Stimulated activated naive B cell treated with anti-CD40 and anti-IgM and Interleukin-4, amounts not matched to agents 10 μg/mL and 1 μg/mL and 100 μg/mL, for 72 hours (primary cell): Measurements from ENCODE around the gene AKT3.

Experiments
- ATAC-seq, 2 donors: fragments of 150-1000 bp; cut with Tn5 transposase; replicated peaks; 2 replicates each; pipeline ENCODE4 v1.10.0; 2021; ENCODE audit warnings: moderate library complexity in 1 of 2
- DNase-seq: peaks from one replicate; pipeline ENCODE4 v3.0.0; 2021
- H3K27ac Mint-ChIP-seq: one replicate; pipeline ENCODE4 v1.8.0; 2022; ENCODE audit warnings: mild to moderate bottlenecking, mixed read lengths
- H3K27me3 Mint-ChIP-seq, 2 donors: one replicate each; pipeline ENCODE4 v1.8.0; 2022; ENCODE audit warnings: mixed read lengths in 2 of 2
- H3K36me3 Mint-ChIP-seq, 2 donors: one replicate each; pipeline ENCODE4 v1.8.0; 2022; ENCODE audit warnings: mixed read lengths in 2 of 2, mild to moderate bottlenecking in 1 of 2
- H3K4me1 Mint-ChIP-seq, 2 donors: one replicate each; pipeline ENCODE4 v1.8.0; 2022; ENCODE audit warnings: mixed read lengths in 2 of 2, mild to moderate bottlenecking in 1 of 2
- H3K4me3 Mint-ChIP-seq, 2 donors: one replicate each; pipeline ENCODE4 v1.8.0; 2022; ENCODE audit warnings: mild to moderate bottlenecking in 2 of 2, mixed read lengths in 2 of 2, moderate library complexity in 1 of 2
- H3K9me3 Mint-ChIP-seq, 2 donors: one replicate each; pipeline ENCODE4 v1.8.0; 2022; ENCODE audit warnings: mixed read lengths in 2 of 2, mild to moderate bottlenecking in 1 of 2

Gene AKT3

DNA sequence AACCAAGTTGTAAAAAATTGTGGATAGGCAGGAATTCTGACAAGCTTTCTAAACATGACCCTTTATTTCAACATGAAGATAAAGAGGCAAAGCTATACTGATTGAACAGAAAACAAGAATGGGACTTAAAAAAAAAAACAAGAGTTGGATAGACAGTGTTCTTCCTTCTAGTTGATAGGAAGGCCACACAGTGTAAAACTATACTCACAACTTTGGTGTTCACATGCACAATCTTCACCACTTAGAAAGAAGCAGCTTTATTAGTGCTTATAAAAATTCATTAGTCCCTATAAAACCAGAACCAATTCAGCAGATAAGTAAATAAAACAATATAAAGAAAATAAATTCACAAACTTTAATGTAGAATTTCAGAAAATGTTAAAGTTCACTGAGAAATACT is 101.8 kb downstream of the AKT3 start:
- no peak for DNase-seq
- H3K4me1 Mint-ChIP-seq, result peaks cover 0 to 3% of the 10 kb centered on the region in 2 donors
- H3K4me3 Mint-ChIP-seq, result no peak overlapping the region

DNA sequence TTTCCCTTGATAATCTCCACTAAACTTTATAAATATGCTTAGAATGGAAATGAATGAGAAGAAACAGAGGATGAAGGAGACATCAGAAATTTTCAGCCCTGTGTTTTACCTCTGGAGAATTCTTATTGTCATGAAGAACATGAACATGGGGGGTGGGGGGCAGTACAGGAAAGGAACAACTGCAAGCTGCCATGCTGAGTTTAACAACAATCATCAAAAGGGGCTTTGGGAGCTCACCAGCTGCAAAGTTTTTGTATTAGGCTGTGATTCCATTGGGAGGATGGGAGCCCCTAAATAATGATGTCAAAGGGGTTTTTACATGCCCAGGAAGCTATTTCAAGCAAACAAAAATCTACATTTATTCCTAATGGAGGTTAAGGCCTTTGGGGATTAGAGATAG is 103.3 kb downstream of the AKT3 start:
- peaks cover 0 to 3% of the 10 kb centered on the region in 2 donors for H3K4me1 Mint-ChIP-seq
- ATAC-seq, result no peak
- no peaks in the 10 kb centered on the region for H3K9me3 Mint-ChIP-seq
- DNase-seq, result no peak
- no peaks in the 10 kb centered on the region for H3K27me3 Mint-ChIP-seq
- H3K4me3 Mint-ChIP-seq, result no peak overlapping the region
- H3K27ac Mint-ChIP-seq, result no peak overlapping the region
- peaks cover 7 to 9% of the 10 kb centered on the region in 2 donors for H3K36me3 Mint-ChIP-seq

More for the DNA sequence above, 101.8 kb downstream of the AKT3 start:
- H3K27ac Mint-ChIP-seq, result no peak overlapping the region
- no peaks in the 10 kb centered on the region for H3K27me3 Mint-ChIP-seq
- H3K36me3 Mint-ChIP-seq, result peaks cover 3 to 4% of the 10 kb centered on the region in 2 donors
- ATAC-seq, result no peak
- no peaks in the 10 kb centered on the region for H3K9me3 Mint-ChIP-seq

DNA sequence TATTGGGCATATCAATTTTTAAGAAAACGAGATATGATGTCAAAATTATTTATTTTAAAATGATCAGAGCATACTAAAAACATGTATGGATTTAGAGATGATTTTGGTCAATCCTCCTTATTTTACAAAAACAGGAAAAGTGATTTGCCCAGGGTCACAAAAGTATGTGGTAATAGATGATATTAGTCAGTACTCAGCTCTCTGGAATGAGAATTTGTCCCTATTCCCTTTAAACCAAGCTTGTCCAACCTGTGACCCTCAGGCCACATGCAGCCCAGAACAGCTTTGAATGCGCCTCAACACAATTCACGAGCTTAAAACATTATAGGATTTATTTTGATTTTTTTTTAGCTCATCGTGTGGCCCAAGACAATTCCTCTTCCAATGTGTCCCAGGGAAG is 104.7 kb downstream of the AKT3 start:
- Mint-ChIP-seq H3K36me3 (peaks cover 7 to 9% of the 10 kb centered on the region in 2 donors), H3K4me3 (no peak overlapping the region), H3K9me3 (no peaks in the 10 kb centered on the region), H3K4me1 (peaks cover 0 to 3% of the 10 kb centered on the region in 2 donors), H3K27me3 (no peaks in the 10 kb centered on the region), H3K27ac (no peak overlapping the region)
- ATAC-seq (no peak), DNase-seq (no peak)

DNA sequence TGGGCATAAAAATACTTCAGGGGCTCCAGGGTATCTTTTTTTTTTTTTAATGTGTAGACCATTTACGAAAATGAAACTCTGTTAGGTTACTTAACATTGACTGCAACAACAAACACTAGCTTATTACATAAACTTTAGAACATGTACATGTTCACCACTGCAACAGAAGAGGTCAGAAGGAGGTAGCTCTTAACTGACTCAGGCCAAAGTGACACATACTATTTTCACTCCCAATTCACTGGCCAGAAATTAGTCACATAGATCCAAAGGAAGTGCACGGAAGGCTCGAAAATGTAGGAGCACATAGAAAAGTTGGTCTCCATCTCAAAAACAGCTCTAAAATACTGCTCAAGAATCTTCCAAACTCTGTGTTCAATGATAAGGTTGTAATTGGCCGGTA is 107.2 kb downstream of the AKT3 start:
- Mint-ChIP-seq H3K27me3 (no peaks in the 10 kb centered on the region), H3K4me1 (peaks cover 0 to 4% of the 10 kb centered on the region in 2 donors), H3K9me3 (no peaks in the 10 kb centered on the region), H3K27ac (no peak overlapping the region), H3K4me3 (no peak overlapping the region), H3K36me3 (peaks cover 9 to 13% of the 10 kb centered on the region in 2 donors)
- DNase-seq, result no peak
- ATAC-seq, result no peak

DNA sequence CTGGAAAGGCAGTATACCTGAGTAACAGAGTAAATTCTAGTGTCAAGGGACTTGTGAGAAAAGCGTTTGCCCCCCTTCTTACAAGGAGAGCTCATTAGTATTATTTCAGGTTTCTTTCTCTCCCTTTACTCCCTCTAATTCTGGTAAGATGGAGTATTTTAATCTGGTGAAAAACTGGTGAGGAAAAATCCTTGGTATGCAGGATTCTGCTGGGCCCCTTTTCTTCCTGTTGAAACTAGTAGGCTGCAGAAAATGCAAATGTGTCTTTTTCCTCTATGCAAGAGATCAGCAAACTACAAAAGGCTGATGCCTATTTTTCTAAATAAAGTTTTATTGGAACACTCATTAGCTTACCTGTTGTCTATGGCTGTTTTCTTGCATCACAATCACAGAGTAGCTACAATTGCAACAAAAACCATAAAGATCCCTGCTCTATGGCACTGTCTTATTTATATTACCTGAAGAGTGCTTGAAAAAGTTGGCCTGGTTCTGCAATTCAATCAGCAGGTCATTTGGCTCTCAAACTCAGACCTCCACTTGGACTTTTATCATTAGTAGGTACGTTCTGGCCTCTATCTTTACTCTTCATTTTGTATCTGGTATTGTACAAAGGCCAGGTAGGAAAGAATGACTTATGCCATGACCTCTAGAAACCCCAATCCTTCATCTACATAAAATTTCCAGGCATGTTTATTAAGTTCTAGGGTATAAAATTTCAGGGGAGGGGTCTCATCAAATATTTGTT is 109.6 kb downstream of the AKT3 start:
- ATAC-seq, result no peak
- DNase-seq, result no peak
- peaks cover 9 to 20% of the 10 kb centered on the region in 2 donors for H3K36me3 Mint-ChIP-seq
- H3K9me3 Mint-ChIP-seq, result no peaks in the 10 kb centered on the region
- peaks cover 6 to 20% of the 10 kb centered on the region in 2 donors for H3K4me1 Mint-ChIP-seq
- no peak overlapping the region for H3K4me3 Mint-ChIP-seq
- H3K27me3 Mint-ChIP-seq, result no peaks in the 10 kb centered on the region
- H3K27ac Mint-ChIP-seq, result no peak overlapping the region

DNA sequence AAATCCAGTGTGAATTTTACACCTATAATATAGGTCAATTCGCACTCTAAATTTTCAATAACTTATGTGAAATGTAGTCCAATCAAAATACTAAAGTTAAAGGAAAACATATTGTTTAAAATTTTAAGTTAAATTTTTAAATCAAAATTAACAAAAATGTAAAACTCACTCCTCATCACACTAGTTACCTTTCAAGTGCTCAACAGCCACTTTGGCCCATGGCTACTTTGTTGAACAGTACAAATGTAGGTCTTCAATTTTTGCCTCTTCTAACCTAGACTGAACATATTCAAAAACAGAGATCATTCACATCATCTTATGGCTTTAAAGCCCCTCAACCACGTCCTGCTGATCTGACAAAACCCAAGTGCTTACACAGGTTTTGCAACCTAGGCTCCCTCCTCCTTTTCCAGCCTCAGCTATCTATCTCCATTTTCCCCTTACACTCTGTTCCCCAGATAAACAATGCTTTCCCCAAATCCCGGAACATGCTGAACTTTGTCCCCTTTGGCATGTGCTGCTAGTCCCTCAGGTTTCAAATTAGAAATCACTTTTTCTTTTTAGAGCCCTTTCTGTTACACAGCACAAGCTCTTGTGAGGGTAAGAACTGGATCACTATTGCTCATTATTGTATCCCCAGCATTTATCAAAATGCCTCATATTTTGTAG is 110.6 kb downstream of the AKT3 start:
- no peaks in the 10 kb centered on the region for H3K27me3 Mint-ChIP-seq
- H3K4me3 Mint-ChIP-seq, result no peak overlapping the region
- H3K9me3 Mint-ChIP-seq, result no peaks in the 10 kb centered on the region
- H3K36me3 Mint-ChIP-seq, result peaks cover 9 to 22% of the 10 kb centered on the region in 2 donors
- H3K4me1 Mint-ChIP-seq, result peaks cover 6 to 20% of the 10 kb centered on the region in 2 donors
- DNase-seq, result no peak
- ATAC-seq, result no peak
- no peak overlapping the region for H3K27ac Mint-ChIP-seq

DNA sequence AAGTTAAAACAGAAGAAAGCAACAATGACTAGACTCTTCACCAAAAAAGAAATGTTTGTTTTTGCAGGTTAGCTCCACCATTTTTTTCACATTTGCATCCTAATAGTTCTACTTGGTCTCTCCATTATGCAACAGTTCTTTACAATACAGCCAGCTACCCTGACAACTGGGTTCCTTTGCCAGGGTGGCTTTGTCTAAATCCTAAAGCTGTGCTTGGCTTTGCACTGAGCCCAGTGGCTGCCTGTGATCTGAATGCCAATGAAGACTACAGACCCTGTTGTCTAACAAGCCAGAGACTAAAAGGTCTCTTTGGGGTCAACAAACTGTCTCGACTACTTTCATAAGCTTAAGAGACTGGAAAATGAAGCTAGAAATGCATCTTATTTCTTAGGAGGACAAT is 112.0 kb downstream of the AKT3 start:
- H3K4me1 Mint-ChIP-seq, result peaks cover 6 to 20% of the 10 kb centered on the region in 2 donors
- no peaks in the 10 kb centered on the region for H3K9me3 Mint-ChIP-seq
- no peak overlapping the region for H3K27ac Mint-ChIP-seq
- H3K4me3 Mint-ChIP-seq, result no peak overlapping the region
- ATAC-seq (no peak), DNase-seq (no peak)
- H3K36me3 Mint-ChIP-seq, result peaks cover 8 to 21% of the 10 kb centered on the region in 2 donors
- no peaks in the 10 kb centered on the region for H3K27me3 Mint-ChIP-seq

DNA sequence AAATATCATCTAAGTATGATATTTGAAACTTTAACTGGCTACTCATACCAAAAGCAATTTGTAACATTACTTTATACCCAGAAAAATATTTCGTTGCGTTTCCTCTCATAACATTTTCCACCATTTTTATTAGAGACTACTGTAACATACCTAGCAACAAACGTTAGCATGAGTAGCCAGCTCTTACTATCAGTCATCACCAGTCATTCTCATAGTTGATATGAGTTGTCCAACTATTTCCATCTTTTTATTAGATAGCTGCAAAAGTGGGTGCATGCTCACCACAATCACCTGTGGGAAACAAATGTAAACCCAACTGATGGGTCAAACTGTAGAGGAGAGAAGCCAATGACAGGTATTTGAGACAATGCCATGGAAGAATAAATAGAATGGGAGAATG is 114.6 kb downstream of the AKT3 start:
- ATAC-seq (peak; percentile 27 to 64), DNase-seq (no peak)
- Mint-ChIP-seq H3K9me3 (no peaks in the 10 kb centered on the region), H3K4me3 (no peak overlapping the region), H3K27ac (no peak overlapping the region), H3K36me3 (peaks cover 7 to 18% of the 10 kb centered on the region in 2 donors), H3K27me3 (no peaks in the 10 kb centered on the region), H3K4me1 (peaks cover 11 to 27% of the 10 kb centered on the region in 2 donors)

DNA sequence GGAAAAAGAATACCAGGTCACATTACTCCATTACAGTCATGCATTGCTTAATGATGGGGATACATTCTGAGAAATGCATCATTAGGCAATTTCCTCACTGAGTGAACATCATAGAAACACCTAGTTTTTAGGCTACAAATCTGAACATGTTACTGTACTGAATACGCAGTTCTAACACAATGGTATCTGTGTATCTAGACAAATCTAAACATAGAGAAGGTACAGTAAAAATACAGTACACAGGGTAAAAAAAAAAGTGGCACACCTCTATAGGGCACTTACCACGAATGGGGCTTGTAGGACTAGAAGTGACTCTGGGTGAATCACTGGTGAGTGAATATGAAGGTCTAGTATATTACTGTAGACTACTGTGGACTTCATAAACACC is 115.7 kb downstream of the AKT3 start:
- Mint-ChIP-seq H3K4me3 (no peak overlapping the region), H3K36me3 (peaks cover 12 to 22% of the 10 kb centered on the region in 2 donors), H3K27ac (no peak overlapping the region), H3K4me1 (peaks cover 11 to 23% of the 10 kb centered on the region in 2 donors), H3K27me3 (no peaks in the 10 kb centered on the region), H3K9me3 (peaks cover 4 to 6% of the 10 kb centered on the region in 2 donors)
- no peak for DNase-seq
- no peak for ATAC-seq

DNA sequence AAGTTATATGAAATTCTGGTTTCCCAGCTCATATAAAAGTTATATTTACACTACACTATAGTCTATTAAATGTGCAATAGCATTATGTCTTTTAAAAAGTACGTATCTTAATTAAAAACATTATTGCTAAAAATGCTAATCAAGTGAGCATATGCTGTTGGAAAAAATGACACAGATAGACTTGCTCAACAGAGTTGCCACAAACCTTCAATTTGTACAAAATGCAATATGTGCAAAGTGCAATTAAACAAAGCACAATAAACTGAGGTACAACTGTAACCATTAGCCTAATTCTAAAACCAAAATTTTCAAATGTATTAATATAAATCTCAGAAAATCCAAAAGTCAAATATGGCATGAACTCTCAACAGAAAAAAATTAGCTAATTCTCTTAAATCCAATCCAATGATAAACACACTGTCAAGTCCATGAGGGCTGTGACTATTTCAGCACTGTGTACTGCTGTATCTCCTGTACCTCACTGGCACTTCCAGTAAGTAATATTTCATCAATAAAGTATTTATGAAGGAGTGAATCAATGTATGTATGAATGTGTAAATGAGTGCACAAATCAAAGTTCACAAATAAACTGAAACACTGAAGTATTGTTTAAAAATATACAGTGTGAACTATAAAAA is 116.3 kb downstream of the AKT3 start:
- H3K27ac Mint-ChIP-seq, result no peak overlapping the region
- no peaks in the 10 kb centered on the region for H3K27me3 Mint-ChIP-seq
- DNase-seq (no peak), ATAC-seq (no peak)
- H3K9me3 Mint-ChIP-seq, result peaks cover 4 to 6% of the 10 kb centered on the region in 2 donors
- peaks cover 10 to 27% of the 10 kb centered on the region in 2 donors for H3K36me3 Mint-ChIP-seq
- no peak overlapping the region for H3K4me3 Mint-ChIP-seq
- H3K4me1 Mint-ChIP-seq, result peaks cover 13 to 28% of the 10 kb centered on the region in 2 donors

DNA sequence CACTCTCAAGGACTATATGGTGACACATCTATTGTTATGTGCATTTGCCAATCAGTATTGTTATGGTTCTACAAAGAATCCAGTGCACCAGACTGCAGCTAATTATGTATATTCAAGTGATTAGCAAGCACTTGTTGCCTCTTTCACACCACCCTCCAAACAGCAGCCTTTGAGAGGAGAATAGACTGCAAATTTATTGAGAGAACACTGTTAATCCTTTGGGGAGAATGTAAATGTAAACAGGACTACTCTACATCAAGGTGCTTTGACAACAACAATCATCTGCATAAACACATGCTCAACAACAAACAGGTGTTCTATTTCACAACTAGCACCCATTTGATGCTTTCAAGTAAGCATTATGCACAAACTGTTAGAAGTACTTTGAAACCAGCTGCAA is 117.4 kb downstream of the AKT3 start:
- DNase-seq (no peak), ATAC-seq (no peak)
- H3K27me3 Mint-ChIP-seq, result no peaks in the 10 kb centered on the region
- peaks cover 12 to 29% of the 10 kb centered on the region in 2 donors for H3K36me3 Mint-ChIP-seq
- no peak overlapping the region for H3K27ac Mint-ChIP-seq
- peaks cover 6% of the 10 kb centered on the region in 2 donors for H3K9me3 Mint-ChIP-seq
- no peak overlapping the region for H3K4me3 Mint-ChIP-seq
- H3K4me1 Mint-ChIP-seq, result peaks cover 22 to 39% of the 10 kb centered on the region in 2 donors

DNA sequence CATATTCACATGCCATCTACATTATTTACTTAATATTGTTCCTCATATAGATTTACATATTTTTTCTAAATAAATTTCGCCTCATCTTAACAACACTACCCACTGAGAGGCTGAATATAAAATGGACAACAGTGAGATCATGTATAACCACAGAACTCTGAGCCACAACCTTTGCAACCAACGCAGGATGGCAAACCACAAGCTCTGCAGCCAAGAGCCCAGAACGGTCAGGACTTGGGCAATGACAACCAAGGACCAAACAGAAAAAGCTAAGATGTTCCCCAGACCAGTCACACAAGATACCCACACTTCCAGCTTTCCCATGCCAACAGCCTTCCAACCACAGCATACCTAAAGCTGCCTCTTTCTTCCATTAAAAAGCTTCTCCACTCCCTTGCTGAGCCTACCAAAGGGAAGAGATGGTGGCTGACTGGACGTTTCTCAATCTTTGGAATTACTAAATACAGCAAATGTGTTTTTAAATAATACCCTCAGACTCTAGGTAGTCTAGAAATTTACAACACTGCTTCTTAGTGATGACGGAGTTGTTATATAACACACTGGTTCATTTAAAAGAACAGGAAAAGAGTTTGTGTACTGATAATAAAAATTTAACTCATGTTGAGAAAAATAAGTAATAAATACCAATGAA is 117.9 kb downstream of the AKT3 start:
- peak overlapping the region; percentile 28 for H3K27ac Mint-ChIP-seq
- no peak for DNase-seq
- no peaks in the 10 kb centered on the region for H3K27me3 Mint-ChIP-seq
- peaks cover 12 to 29% of the 10 kb centered on the region in 2 donors for H3K36me3 Mint-ChIP-seq
- peaks cover 6% of the 10 kb centered on the region in 2 donors for H3K9me3 Mint-ChIP-seq
- no peak overlapping the region for H3K4me3 Mint-ChIP-seq
- peaks cover 22 to 39% of the 10 kb centered on the region in 2 donors for H3K4me1 Mint-ChIP-seq
- ATAC-seq, result no peak

DNA sequence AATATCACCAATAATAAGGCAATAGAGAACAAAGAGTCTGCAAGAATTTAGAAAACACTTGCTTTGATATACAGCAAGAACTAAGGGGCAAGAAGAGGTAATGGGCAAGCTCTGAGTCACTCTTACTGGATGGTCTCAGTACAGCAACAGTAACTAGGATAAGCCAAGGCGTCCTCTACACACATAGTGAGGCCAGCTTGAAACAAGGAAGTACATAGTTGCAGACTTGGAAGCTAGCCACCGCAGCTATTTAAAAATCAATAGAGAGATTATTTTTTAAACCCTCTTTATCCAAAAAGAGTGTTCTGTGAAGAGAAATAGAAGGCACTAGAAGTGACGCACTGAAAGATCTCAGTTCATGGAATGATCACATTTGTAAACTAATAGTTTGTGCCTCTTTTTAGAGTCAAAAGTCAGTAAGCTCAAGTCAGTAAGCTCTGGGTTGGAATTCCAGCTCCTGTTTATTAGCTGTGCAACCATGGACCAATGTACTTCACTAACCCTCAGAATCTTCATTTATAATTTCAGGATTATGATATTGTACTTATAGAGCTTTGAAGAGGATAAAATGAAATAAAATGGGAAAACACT is 118.6 kb downstream of the AKT3 start:
- Mint-ChIP-seq H3K36me3 (peaks cover 14 to 25% of the 10 kb centered on the region in 2 donors), H3K4me3 (no peak overlapping the region), H3K27me3 (no peaks in the 10 kb centered on the region), H3K4me1 (peaks cover 21 to 39% of the 10 kb centered on the region in 2 donors), H3K9me3 (peaks cover 6 to 8% of the 10 kb centered on the region in 2 donors), H3K27ac (no peak overlapping the region)
- ATAC-seq (no peak), DNase-seq (no peak)
